Epithelial cell of esophagus (primary cell): ENCODE data around the gene DYSF.

ENCODE experiments used
- DNase-seq: peaks from one replicate; pipeline ENCODE4 v3.0.0; 2010; ENCODE audit warnings: low read depth
- H3K4me3 ChIP-seq: 2 replicates; pipeline ENCODE4 v1.5.1; 2011; ENCODE audit warnings: mild to moderate bottlenecking, low read length, control low read depth
- TF ChIP-seq, protein P1 (sequence below): IDR thresholded peaks from 2 replicates; pipeline ENCODE4 v1.5.1; 2011; ENCODE audit warnings: low read depth, mild to moderate bottlenecking, low read length, control low read depth, inconsistent platforms; ENCODE audit not compliant: insufficient read depth; ENCODE audit errors: missing control alignments

The DYSF gene

DNA sequence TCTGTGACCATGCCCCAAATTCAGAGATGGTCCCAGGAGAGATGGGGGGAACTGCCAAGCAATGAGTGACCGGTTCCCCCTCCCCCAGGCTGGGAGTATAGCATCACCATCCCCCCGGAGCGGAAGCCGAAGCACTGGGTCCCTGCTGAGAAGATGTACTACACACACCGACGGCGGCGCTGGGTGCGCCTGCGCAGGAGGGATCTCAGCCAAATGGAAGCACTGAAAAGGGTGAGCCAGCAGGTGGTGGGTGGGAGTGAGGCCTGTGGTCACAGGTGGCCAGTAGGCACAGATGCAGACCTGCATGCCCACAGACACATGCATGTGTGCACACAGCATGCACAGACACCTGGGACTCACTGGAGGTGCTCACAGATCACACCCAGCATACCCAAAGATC, 117.2 kb downstream of the DYSF start:
- TF ChIP-seq, protein P1, sequence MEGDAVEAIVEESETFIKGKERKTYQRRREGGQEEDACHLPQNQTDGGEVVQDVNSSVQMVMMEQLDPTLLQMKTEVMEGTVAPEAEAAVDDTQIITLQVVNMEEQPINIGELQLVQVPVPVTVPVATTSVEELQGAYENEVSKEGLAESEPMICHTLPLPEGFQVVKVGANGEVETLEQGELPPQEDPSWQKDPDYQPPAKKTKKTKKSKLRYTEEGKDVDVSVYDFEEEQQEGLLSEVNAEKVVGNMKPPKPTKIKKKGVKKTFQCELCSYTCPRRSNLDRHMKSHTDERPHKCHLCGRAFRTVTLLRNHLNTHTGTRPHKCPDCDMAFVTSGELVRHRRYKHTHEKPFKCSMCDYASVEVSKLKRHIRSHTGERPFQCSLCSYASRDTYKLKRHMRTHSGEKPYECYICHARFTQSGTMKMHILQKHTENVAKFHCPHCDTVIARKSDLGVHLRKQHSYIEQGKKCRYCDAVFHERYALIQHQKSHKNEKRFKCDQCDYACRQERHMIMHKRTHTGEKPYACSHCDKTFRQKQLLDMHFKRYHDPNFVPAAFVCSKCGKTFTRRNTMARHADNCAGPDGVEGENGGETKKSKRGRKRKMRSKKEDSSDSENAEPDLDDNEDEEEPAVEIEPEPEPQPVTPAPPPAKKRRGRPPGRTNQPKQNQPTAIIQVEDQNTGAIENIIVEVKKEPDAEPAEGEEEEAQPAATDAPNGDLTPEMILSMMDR = no peak
- H3K4me3 ChIP-seq = no peak overlapping the region

DNA sequence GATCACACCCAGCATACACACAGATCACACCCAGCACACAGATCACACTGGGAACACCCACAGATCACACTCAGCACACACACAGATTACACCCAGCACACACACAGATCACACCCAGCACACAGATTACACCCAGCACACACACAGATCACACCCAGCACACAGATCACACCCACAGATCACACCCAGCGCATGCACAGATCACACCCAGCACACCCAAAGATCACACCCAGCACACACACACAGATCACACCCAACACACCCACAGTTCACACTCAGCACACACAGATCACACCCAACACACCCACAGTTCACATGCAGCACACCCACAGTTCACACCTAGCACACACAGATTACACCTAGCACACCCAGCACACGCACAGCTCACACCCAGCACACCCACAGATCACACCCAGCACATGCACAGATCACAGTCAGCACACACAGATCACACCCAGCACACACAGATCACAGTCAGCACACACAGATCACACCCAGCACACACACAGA, 117.6 kb downstream of the DYSF start:
- no peak overlapping the region for H3K4me3 ChIP-seq
- DNase-seq = no peak
- TF ChIP-seq, protein P1 = no peak

More for the DNA sequence above, 117.2 kb downstream of the DYSF start:
- DNase-seq = no peak

DNA sequence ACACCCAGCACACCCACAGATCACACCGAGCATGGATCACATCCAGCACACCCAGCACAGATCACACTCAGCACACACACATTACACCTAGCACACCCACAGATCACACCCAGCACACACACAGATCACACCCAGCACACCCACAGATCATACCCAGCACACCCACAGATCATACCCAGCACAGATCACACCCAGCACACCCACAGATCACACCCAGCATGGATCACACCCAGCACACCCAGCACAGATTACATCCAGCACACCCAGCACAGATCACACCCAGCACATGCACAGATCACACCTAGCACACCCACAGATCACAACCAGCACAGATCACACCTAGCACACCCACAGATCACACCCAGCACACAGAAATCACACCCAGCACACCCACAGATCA, 118.6 kb downstream of the DYSF start:
- TF ChIP-seq, protein P1 = no peak
- no peak overlapping the region for H3K4me3 ChIP-seq
- no peak for DNase-seq

DNA sequence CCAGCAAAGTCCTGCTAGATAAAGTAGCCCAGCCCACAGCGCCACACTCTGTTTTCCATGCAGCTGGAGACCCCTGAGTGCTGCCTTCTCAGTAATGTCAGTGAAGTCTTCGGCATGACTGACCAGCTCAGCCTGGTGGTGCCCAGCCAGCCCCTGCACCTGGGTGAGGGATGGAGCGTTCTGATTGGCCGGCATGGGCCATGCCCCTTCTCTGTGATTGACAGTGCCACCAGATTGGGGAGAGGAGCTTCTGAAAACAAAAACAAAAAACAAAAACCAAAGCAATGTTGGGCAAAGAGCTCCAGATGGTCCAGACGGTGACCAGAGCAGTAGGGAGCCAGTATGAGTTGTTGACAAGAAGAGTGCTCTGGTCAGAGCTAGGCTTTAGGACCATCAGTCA, 122.6 kb downstream of the DYSF start:
- TF ChIP-seq, protein P1 = no peak
- H3K4me3 ChIP-seq = no peak overlapping the region
- DNase-seq = no peak

DNA sequence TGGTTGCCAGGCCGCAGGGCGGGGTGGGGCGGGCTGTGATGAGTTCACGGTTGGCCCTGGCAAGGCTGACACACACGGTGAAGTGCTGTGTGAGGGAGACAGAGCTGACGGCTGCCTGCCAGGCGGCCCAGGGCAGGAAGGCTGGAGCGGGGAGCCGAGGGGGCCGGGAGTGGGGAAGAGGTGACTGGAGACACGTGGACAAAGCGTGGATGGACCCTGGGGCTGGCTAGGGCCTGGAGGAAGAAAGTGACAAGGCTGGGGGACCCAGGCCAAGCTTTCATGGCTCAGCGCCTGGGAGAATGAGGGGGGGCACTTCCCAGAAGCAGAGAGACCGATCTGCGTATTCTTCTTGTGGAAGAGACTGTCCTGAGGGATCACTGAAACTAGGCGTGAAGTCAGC, 123.2 kb downstream of the DYSF start:
- no peak for DNase-seq
- TF ChIP-seq, protein P1 = no peak
- no peak overlapping the region for H3K4me3 ChIP-seq

DNA sequence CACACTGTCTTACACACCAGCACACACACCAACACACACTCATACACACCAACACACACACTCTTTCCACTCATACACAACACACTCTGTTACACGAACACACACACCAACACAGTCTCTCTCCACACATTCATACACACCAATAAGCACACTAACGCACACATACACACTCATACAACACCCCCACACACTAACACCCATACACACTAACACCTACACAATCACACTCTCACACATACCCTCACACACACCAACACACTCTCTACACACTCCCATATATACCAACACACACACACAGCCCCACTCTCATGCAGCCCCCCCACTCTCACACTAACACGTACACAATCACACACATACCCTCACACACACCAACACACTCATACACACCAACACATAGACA, 123.8 kb downstream of the DYSF start:
- no peak overlapping the region for H3K4me3 ChIP-seq
- TF ChIP-seq, protein P1 = no peak
- no peak for DNase-seq

DNA sequence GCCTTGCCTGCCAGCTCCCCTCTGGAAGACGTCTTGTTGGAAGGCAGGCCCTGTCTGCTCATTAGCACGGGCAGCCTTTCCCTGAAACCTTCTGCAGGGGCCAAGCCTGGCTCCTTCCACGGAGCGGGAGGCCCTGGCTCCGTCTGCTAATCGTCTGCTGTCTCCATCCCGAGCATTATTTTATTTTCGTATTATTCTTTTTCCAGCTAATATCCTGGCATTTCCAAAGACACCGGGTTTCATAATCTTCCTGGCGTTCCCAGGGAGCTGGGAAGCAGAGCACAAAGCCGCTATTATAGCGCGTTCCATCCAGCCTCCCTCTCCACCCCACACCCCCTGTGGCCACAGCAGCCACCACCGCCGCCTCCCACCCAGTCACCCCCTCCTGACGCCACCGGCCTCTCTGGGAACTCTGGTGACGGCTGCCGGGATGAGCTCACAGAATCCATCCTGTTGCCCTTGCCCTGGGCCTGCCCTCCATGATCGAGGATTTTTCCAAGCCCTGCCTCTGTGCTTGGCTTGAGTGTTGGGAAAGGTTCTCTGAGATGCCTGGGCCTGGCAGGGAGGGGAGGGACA, 125.5 kb downstream of the DYSF start:
- no peak for DNase-seq
- TF ChIP-seq, protein P1 = no peak
- no peak overlapping the region for H3K4me3 ChIP-seq
